Body of pancreas (tissue), 4 donors: ENCODE data around the gene PERM1.

Source experiments
- POLR2A ChIP-seq, 3 donors: fragments of 450-650 bp; IDR thresholded peaks; one replicate each; pipeline ENCODE4 v1.6.1; 2016; ENCODE audit warnings: antibody characterized with exemption in 3 of 3, mild to moderate bottlenecking in 2 of 3
- TF ChIP-seq, protein P1 (sequence below), 7 experiments: fragments of 450-650 bp in 4 of 7; fragments of 200-600 bp in 3 of 7; sonication (generic) in 3 of 7; IDR thresholded peaks; one replicate each; pipeline ENCODE4 v1.5.1; 2016 to 2019; ENCODE audit warnings: antibody characterized with exemption in 7 of 7

DNA sequence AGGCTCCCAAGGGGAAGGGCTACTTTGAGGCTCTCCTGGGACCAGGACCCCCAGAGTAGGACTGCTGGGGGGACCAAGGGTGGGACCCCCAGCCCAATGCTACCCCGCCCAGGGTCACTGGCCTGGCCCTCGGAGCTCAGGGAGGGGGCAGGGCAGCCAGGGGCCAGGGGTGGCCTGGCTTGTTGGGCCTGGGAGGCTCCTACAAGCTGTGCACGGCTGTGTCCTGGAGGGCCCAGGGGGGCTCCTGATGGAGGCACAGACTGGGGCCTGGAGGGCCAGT is 15.8 kb upstream of the PERM1 start:
- TF ChIP-seq, protein P1, sequence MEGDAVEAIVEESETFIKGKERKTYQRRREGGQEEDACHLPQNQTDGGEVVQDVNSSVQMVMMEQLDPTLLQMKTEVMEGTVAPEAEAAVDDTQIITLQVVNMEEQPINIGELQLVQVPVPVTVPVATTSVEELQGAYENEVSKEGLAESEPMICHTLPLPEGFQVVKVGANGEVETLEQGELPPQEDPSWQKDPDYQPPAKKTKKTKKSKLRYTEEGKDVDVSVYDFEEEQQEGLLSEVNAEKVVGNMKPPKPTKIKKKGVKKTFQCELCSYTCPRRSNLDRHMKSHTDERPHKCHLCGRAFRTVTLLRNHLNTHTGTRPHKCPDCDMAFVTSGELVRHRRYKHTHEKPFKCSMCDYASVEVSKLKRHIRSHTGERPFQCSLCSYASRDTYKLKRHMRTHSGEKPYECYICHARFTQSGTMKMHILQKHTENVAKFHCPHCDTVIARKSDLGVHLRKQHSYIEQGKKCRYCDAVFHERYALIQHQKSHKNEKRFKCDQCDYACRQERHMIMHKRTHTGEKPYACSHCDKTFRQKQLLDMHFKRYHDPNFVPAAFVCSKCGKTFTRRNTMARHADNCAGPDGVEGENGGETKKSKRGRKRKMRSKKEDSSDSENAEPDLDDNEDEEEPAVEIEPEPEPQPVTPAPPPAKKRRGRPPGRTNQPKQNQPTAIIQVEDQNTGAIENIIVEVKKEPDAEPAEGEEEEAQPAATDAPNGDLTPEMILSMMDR (IDR thresholded peaks at IDR 0.05): no peak
- no peak for TF ChIP-seq POLR2A (IDR thresholded peaks at IDR 0.05)
